HG03045 (cell line): ENCODE data around the gene DGKD.
A peak's percentile ranks its signal among the peaks of the same experiment; 100 is the strongest.

Source experiments
- ATAC-seq: cut with Tn5 transposase; IDR thresholded peaks from one replicate; pipeline ENCODE4 v1.9.1; 2021; ENCODE audit warnings: mild to moderate bottlenecking, moderate library complexity; ENCODE audit not compliant: unreplicated experiment

The DGKD gene

DNA sequence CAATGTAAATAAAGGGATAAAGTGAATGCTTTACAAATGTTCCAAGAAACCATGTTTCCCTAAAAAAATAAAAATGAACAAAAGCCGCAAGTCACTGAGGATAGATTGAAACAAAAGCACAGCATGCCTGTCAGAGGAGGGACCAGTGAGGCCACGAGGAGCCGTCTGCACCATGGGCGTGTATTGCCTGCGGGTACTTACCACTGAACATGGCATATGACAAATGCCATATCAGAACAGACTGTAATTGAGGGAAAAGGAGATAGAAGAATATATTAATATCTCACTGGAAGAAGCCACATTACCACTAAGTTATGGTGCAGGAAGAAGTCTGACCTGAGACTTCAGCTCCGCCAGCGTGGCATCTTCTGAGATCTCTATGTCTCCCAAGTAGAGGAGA, 136.5 kb downstream of the DGKD start:
- ATAC-seq, result no peak

GRCh38 chr2:233491326-233491725, 137.0 kb downstream of the DGKD start:
- ATAC-seq, result no peak

DNA sequence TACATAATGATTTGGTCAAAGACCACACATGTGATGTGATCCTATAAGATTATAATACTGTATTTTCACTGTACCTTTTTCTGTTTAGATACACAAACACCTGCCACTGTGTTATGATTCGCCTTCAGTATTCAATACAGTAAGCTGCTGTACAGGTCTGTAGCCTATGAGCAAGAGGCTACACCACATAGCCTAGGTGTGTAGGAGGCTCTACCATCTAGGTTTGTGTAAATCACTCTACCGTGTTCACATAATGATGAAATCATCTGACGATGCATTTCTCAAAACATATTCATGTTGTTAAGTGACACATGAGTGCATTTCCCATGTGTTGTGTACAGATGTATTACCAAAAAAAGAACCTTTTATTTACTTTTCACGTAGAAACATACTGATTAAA, 137.8 kb downstream of the DGKD start:
- no peak for ATAC-seq

DNA sequence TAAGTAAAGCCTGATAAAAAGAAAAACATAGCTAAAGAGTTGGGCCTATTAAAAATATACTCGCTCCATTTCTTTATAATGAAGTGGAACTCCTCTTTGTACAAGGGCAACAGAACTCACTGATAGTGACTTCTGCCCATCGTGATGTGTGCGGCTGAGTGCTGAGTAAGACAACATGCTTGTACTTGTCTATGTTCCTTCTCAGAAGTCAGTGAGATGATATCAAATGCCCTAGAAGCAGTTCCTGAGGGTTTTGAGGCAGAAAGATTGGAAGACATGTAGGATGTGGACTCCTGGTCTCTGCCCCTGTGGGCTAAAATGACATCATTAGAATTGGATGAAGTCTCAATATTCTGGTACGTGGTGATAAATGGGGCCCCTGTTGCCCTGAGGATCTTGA, 138.5 kb downstream of the DGKD start:
- ATAC-seq, result no peak

GRCh38 chr2:233495503-233496496, 141.5 kb downstream of the DGKD start:
- ATAC-seq, result no peak

DNA sequence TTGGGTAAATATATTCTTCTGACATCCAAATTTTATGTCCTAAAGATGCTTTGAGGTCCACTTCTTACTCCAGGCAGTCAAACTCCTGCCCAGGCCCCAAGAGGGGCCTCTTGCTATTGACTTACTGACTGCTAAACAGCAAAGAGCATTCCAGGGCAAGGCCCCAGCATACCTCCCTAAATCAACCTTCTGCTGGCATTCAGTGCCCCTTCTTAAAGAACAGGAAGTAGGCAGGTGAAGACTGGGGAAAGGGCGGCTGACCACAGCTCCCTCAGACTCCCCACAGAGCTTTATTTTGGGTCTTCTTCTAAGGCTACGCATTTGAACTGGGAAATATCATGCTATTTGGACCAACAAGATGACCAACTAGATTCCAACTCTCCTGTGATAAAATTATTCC, 143.4 kb downstream of the DGKD start:
- no peak for ATAC-seq

DNA sequence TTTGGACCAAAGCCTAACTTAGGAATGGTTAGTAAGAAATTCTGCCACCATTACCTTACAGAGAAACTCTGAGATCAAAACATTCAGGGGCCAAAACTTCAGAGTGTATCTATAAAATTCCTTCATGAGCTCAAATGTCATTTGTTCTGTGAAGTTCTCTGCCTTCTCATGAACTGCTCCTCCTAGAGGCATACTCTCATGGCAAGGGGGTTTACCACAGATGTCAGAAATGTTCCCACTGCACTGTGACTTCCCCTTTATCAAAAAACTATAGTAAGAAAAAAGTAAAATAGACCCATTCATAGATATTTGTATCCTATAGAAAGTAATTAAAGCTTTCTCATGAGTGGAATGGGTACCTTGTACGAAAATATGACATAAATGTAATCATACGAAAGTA, 143.8 kb downstream of the DGKD start:
- no peak for ATAC-seq

DNA sequence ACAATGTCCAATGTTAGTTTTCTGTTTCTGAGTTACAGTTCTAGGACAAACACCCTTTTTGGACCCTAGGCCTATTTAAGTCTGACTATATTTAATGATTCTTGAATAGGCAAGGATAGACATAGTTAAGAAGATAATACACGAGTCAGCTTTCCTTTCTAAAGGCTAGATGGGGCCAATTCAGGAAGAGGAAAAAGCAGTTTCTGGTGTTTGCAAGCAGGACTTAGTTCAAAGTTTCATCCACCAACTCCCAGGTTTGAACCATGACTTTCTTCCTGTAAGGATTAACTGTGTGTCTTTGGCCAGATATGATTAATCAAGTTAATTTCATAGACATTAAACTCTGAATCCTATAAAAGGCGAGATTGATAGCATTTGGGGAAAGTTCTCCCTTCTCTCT, 145.6 kb downstream of the DGKD start:
- no peak for ATAC-seq

DNA sequence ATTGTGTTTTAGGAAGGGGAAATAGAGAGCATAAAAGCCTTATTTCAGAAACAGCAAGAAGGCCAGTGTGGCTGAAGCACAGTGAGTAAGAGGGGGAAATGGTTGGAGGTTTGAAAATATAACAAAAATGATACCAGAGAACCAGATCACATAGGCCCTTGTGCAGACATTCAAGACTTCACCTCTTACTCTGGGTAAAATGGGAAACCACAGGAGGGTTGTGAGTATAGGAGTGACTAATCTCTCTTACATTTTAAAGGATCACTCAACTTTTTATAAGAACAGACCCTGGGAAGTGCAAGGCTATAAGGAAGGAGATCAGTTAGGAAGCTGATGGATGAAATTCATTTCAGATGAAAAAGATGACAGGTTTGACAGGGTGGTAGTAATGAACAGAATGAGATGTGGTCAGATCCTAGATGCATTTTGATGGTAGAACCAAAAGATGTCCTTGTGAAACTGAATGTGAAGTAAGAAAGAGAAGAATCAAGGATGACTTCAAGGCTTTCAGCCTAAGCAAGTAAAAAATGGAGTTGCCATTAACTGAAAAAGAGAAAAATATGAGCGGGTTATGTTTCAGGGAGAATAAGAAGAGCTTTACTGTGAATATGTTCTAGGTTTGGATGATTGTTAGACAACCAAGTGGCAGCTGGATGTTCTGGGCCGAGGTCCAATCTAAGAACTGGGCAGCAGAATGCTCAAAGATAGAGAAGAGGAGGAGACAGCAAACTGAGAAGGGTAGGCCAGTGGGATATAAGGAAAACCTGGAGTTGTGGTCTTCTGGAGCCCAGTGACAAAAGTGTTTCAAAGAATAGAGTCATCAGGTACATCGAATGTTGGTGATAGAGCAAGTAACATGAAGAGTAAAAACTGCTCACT, 147.1 kb downstream of the DGKD start:
- ATAC-seq, result peak; percentile 50

DNA sequence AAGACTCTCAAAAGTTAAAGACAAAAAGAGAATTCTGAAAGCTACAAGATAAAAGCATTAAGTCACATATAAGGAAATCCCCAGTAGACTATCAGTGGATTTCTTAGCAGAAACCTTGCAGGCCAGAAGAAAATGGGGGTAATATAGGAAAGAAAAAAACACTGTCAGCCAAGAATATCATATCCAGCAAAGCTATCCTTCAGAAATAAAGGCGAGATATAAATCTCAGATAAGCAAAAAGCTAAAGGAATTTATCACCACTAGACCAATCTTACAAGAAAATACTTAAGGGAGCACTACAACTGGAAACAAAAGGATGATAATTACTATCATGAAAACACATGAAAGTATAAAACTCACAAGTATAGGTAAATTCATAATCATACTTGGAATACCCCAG, 149.2 kb downstream of the DGKD start:
- ATAC-seq, result no peak

GRCh38 chr2:233503947-233504637, 149.8 kb downstream of the DGKD start:
- ATAC-seq, result no peak

GRCh38 chr2:233513953-233514655, 159.8 kb downstream of the DGKD start:
- ATAC-seq, result no peak

- peak; percentile 90 for ATAC-seq
Measured at GRCh38 chr2:233519787-233520611, 165.7 kb downstream of the DGKD start.
